HepG2 (cell line): ENCODE data around the gene PLEKHB2. TPM values are rescaled to one million over a fixed set of nuclear protein-coding genes. Genes with fewer than 3 reads are reported as not detected.

Experiments used
- AFF4 ChIP-seq: sonication (generic); formaldehyde crosslinking; IDR thresholded peaks from 2 replicates; pipeline ENCODE4 v1.4.0; 2020; ENCODE audit warnings: missing genetic modification reagents
- AGO2 ChIP-seq: fragments of 200-400 bp; formaldehyde crosslinking; optimal IDR thresholded peaks from 2 replicates; pipeline ENCODE3; 2017; ENCODE audit warnings: mild to moderate bottlenecking, low read depth, low read length, moderate library complexity
- AHDC1 ChIP-seq: sonication (generic); formaldehyde crosslinking; IDR thresholded peaks from 2 replicates; pipeline ENCODE4 v1.5.1; 2020; ENCODE audit warnings: mild to moderate bottlenecking, missing genetic modification reagents, borderline replicate concordance
- BRD4 ChIP-seq: sonication (generic); formaldehyde crosslinking; IDR thresholded peaks from 2 replicates; pipeline ENCODE4 v1.4.0; 2020; ENCODE audit warnings: missing genetic modification reagents
- DR1 ChIP-seq: sonication (generic); formaldehyde crosslinking; IDR thresholded peaks from 2 replicates; pipeline ENCODE4 v1.8.0; 2021; ENCODE audit warnings: mild to moderate bottlenecking, missing genetic modification reagents, inconsistent platforms
- FOXP4 ChIP-seq: sonication (generic); formaldehyde crosslinking; IDR thresholded peaks from 2 replicates; pipeline ENCODE4 v1.4.0; 2020; ENCODE audit warnings: missing genetic modification reagents
- MZF1 ChIP-seq: sonication (generic); formaldehyde crosslinking; IDR thresholded peaks from 2 replicates; pipeline ENCODE4 v1.8.1; 2023; ENCODE audit warnings: mild to moderate bottlenecking, missing genetic modification reagents, borderline replicate concordance
- ZNF10 ChIP-seq: sonication (generic); formaldehyde crosslinking; IDR thresholded peaks from 2 replicates; pipeline ENCODE4 v1.4.0; 2020; ENCODE audit warnings: mild to moderate bottlenecking, low read depth, missing genetic modification reagents, borderline replicate concordance
- ZNF230 ChIP-seq: sonication (generic); formaldehyde crosslinking; IDR thresholded peaks from 2 replicates; pipeline ENCODE4 v1.4.0; 2020; ENCODE audit warnings: mild to moderate bottlenecking, missing genetic modification reagents
- ZNF275 ChIP-seq: sonication (generic); formaldehyde crosslinking; IDR thresholded peaks from 2 replicates; pipeline ENCODE4 v1.8.0; 2022; ENCODE audit warnings: missing genetic modification reagents, mild to moderate bottlenecking, inconsistent platforms, borderline replicate concordance
- ZNF331 ChIP-seq: sonication (generic); formaldehyde crosslinking; IDR thresholded peaks from 2 replicates; pipeline ENCODE4 v1.4.0; 2020; ENCODE audit warnings: missing genetic modification reagents
- ZNF562 ChIP-seq: sonication (generic); formaldehyde crosslinking; IDR thresholded peaks from 2 replicates; pipeline ENCODE4 v1.8.0; 2022; ENCODE audit warnings: missing genetic modification reagents, borderline replicate concordance
- ZNF713 ChIP-seq: sonication (generic); formaldehyde crosslinking; IDR thresholded peaks from 2 replicates; pipeline ENCODE4 v1.4.0; 2020; ENCODE audit warnings: mild to moderate bottlenecking, missing genetic modification reagents
- ZNF740 ChIP-seq: sonication (generic); formaldehyde crosslinking; IDR thresholded peaks from 2 replicates; pipeline ENCODE4 v1.4.0; 2020; ENCODE audit warnings: missing genetic modification reagents
- ZNF746 ChIP-seq: sonication (generic); formaldehyde crosslinking; IDR thresholded peaks from 2 replicates; pipeline ENCODE4 v1.8.0; 2022; ENCODE audit warnings: mild to moderate bottlenecking, missing genetic modification reagents
- ZNF780A ChIP-seq: sonication (generic); formaldehyde crosslinking; IDR thresholded peaks from 2 replicates; pipeline ENCODE4 v1.8.0; 2022; ENCODE audit warnings: mild to moderate bottlenecking, missing genetic modification reagents, moderate library complexity
- polyA plus RNA-seq, 8 experiments: library from polyadenylated mRNA; depleted of rRNA in 3 of 8; stranded (reverse) in 7 of 8; unstranded in 1 of 8; fragments of >200 nt; fragmentation: Illumina TruSeq in 4 of 8; extraction: Trizol in 4 of 8; gene quantifications; 2 replicates each; pipeline versions ENCODE4 v1.2.1 to v1.2.3, GENCODE V29; 2011 to 2016; ENCODE audit warnings: low read depth in 4 of 8, missing spikeins in 1 of 8, mixed read lengths in 1 of 8; ENCODE audit not compliant: insufficient read depth in 1 of 8
- total RNA-seq, 5 experiments: library from RNA; depleted of rRNA; stranded (reverse); fragments of >200 nt; fragmentation: Illumina TruSeq; extraction: Trizol; gene quantifications; 2 replicates each; pipeline ENCODE4 v1.2.3, GENCODE V29; 2016; ENCODE audit warnings: low read depth in 1 of 5

PLEKHB2 gene
- total and polyA plus RNA-seq, 2 of the 13 experiments (the other 11 are each of a cell fraction or from before 2014, with no cell fraction given): 73.0 to 78.9 TPM

GRCh38 chr2:131093006-131093695 lies 12.0 kb upstream of the PLEKHB2 start, which contains the start of gene FAM168B (continued):
- TF ChIP-seq AFF4 (CRISPR knock-in tag): no peak
- no peak for TF ChIP-seq ZNF562 (CRISPR knock-in tag)
- no peak for TF ChIP-seq MZF1 (CRISPR knock-in tag)
- no peak for TF ChIP-seq BRD4 (CRISPR knock-in tag)
- TF ChIP-seq ZNF713 (CRISPR knock-in tag): no peak
- TF ChIP-seq AGO2: peak; percentile 90
- no peak for TF ChIP-seq ZNF746 (CRISPR knock-in tag)
- no peak for TF ChIP-seq AHDC1 (CRISPR knock-in tag)
- TF ChIP-seq ZNF230 (CRISPR knock-in tag): no peak; the same call in 1 of the 2 replicates
- TF ChIP-seq ZNF10 (CRISPR knock-in tag): no peak
- TF ChIP-seq FOXP4 (CRISPR knock-in tag): peak; percentile 35
- peak; percentile 32; the same call in 1 of the 2 replicates for TF ChIP-seq DR1 (CRISPR knock-in tag)
- peak; percentile 33; the same call in 1 of the 2 replicates for TF ChIP-seq ZNF331 (CRISPR knock-in tag)
- no peak; the same call in 1 of the 2 replicates for TF ChIP-seq ZNF275 (CRISPR knock-in tag)
- TF ChIP-seq ZNF740: no peak; the same call in 1 of the 2 replicates
- no peak for TF ChIP-seq ZNF780A (CRISPR knock-in tag)
